HG03175 (cell line): Measurements from ENCODE around the gene GOLGA6D.
"Not testable (repeated sequence)": the region's sequence is repeated elsewhere in the genome, so short reads cannot be mapped to it uniquely, and the experiment has no call there.

Experiments used
- ATAC-seq: cut with Tn5 transposase; IDR thresholded peaks from one replicate; pipeline ENCODE4 v1.9.1; 2021; ENCODE audit warnings: mild to moderate bottlenecking, moderate library complexity; ENCODE audit not compliant: unreplicated experiment

GOLGA6D gene

GRCh38 chr15:75284152-75284551 is 1.5 kb downstream of the GOLGA6D start:
- not testable (repeated sequence) for ATAC-seq

DNA sequence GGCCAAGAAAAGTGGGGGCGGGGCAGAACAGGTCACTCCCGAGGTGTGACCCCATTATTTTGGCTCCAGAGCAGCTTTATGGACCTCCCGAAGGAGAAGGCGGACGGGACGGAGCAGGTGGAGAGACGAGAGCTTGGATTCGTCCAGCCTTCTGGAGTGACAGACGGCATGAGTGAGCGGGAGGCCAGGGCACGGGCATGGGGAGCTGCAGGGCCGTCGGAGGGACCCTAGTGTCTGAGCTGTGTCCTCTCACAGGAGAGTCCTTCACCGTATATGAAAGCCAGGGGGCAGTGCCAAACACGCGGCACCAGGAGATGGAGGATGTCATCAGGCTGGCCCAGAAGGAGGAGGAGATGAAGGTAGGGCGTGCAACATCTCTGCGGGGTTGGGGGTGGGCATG is 11.0 kb downstream of the GOLGA6D start:
- not testable (repeated sequence) for ATAC-seq

- ATAC-seq: not testable (repeated sequence)
Measured at GRCh38 chr15:75298541-75299310, 16.1 kb downstream of the GOLGA6D start.

DNA sequence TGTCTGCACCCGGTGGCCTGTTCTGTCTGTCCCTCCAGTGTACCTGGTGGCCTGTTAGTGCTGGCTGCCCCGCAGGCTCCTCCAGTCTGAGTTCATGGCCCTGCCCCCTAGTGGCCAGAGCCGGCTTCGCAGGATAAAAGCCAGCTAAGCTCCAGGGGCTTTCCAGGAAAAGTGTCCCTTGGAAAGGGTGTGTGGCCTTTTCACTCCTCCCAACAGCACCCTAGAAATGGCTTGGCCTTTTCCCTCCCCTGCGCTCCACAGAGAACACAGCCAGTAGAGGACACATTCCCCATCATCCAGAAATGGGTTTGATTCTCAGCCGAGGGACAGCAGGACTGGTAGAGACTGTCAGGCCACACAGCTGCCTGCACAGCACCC is 16.7 kb downstream of the GOLGA6D start:
- ATAC-seq: not testable (repeated sequence)

DNA sequence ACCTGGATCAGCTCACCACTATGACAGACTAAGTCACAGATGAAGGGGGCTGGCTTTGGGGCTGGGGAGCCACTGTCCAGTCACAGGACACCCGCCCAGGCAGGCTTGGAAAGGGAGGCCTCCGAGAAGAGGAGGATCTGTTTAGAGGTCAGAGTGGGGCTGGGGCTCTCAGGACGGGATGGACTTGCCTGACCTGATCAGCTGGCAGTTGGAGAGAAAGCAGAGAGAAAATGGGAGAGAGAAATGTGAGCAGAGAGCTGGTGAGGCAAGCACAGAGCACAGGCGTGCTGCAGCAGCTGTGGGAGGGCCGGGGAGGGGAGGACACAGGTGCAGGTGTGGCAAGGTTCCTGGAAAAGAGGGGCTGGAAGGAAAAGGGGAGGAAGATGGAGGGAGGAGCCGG is 17.4 kb downstream of the GOLGA6D start:
- not testable (repeated sequence) for ATAC-seq

GRCh38 chr15:75302318-75302717 is 19.7 kb downstream of the GOLGA6D start:
- no peak for ATAC-seq

GRCh38 chr15:75302753-75303152 is 20.1 kb downstream of the GOLGA6D start:
- ATAC-seq: not testable (repeated sequence)

DNA sequence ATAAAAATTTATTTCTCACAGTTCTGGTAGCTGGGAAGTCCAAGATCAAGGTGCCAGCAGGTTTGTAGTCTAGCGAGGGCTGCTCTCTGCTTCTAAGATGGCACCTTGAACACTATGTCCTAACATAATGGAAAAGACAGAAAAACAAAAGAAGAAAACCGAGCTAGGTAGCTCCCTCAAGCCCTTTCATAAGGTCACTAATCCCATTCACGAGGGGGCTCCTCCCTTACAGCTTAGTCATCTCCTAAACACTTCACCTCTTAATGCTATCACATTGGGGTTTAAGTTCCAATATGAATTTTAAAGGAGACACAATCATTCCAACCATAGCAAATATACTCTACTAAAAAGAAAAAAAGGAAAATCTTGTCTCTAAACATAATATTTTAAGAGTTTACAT is 23.6 kb downstream of the GOLGA6D start:
- ATAC-seq: no peak

DNA sequence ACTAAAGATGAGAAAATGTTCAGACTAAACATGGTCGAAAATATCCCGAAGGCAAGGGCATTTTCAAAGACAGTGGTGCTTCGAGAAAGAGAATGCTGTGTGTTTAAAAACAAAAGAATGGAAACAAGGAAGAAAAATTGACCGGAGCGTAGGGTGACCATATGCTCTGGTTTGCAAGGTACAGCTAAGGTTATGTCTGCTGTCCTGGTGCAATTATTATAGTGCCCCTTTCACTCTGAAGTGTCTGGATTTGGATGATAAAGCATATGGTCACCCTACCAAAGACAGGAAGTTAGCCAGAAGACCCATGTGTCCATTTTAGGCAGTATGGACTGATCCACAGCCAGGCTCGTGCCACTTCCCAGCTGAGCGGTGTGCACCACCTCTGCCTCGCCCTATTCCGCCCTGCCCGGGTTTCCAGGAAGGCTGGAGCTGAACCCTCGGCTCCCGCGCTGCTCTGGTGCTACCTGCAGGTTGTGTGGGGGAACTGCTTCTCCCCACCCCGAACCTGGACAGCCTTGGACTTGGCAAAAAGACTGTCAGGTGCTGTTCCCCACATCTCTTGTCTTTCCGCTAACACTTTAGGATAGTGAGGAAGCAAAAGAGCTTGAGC is 25.2 kb downstream of the GOLGA6D start:
- ATAC-seq: no peak

DNA sequence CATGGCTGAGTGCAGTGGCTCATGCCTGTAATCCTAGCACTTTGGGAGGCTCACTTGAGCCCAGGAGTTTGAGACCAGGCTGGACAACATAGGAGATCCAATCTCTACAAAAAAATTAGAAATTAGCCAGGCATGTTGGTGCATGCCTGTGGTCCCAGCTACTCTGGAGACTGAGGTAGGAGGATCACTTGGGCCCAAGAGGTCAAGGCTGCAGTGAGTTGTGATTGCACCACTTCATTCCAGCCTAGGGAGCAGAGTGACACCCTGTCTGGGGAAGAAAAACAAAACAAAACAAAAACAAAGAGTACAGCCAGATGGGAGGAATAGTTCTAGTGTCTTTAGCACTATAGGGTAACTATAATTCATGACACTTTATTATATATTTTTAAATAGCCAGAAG is 27.1 kb downstream of the GOLGA6D start:
- no peak for ATAC-seq

DNA sequence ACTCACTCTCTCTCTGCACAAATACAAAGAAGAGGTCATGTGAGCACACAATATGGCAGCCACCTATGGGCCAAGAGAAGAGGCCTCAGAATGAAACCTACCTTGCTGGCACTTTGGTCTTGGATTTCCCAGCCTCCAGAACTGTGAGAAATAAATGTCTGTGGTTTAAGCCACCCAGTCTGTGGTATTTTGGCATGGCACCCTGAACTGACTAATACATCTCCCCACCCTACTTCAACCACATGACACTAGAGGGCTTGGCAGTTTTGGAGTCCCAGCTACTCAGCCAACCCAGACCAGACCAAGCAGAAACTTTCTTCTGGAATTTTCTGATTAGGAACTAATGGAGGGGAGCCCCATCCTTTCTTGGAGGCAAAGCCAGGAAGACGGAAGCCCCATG is 29.9 kb downstream of the GOLGA6D start:
- ATAC-seq: not testable (repeated sequence)

- no peak for ATAC-seq
Measured at GRCh38 chr15:75313116-75313845, 30.6 kb downstream of the GOLGA6D start.

DNA sequence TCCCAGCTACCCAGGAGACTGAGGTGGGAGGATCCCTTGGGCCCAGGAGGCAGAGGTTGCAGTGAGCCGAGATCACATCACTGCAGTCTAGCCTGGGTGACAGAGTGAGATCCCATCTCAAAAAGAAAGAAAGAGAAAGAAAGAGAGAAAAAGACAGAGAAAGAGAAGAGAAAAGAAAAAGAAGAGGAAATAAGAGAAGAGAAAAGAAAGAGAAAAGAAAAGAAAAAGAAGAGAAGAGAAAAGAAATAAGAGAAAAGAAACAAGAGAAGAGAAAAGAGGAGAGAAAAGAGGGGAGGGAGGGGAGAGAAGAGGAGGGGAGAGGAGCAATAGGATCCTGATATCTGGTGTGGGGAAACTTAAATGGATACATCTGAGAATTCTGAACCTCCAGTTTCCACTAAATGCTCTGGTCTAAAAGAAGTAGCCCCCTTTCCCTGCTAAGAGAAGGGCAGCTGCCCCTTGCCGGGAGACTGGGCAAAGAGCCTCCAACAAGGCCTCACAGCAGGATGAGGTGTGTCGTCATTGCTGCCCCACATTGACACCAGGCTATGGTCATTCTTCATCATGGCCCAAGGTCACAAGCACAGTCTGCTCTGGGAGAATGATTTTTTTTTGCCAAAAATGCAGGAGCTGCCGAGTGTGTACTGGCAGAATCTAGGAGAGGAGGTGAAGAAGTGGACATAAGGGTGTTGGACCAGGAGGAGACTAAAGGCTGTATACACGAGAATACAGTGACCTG is 32.1 kb downstream of the GOLGA6D start:
- ATAC-seq: no peak

DNA sequence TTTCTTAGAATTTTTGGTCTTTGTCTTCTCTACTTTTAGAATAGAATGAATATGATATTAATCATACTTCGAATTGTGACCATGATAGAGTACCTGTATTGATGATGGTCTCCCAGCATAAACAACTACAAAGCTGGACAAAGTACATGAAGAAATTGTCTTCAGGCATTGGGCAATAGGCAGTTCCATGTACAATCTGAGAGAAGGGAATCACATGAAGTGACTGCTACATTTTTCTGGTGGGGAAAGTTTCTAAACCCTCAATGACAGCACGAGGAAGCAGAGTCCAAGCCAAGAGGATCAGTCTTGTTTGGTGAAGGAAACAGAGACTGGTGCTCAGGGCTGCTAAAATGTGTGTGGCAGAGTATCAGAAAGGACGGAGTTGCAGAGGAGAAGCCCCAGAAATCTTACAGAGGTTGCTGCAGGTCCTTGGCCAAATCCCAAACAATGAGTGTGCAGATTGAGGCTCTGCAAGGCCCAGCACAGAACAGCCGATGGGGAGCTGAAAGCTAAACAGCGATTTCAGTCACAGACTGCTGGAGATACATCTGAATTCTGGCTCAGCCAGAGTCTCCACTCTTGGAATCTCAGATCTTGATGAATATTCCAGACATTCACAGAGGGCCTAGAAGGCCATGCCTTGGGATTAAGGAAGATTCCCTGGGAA is 36.7 kb downstream of the GOLGA6D start:
- ATAC-seq: not testable (repeated sequence)

DNA sequence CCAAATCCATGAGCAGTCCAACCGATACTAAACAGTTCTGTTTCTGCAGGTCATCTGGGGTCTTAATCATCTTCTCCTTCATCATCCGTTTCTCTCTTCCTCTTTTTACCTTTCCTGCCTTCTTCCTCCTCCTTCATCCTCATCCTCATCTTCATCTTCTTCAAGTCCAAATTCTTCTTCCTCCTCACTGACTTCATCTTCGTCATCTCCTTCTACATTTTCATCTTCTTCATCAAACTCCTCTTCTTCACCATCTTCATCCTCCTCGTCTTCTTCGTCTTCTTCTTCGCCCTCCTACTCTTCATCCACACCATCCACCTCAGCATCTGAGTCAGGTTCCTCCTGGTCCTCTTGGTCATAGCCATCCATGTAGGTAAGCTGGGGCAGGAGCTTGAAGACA is 39.1 kb downstream of the GOLGA6D start:
- no peak for ATAC-seq

- no peak for ATAC-seq
Measured at GRCh38 chr15:75325922-75326321, 43.3 kb downstream of the GOLGA6D start.

GRCh38 chr15:75327005-75327404 is 44.4 kb downstream of the GOLGA6D start:
- ATAC-seq: no peak

DNA sequence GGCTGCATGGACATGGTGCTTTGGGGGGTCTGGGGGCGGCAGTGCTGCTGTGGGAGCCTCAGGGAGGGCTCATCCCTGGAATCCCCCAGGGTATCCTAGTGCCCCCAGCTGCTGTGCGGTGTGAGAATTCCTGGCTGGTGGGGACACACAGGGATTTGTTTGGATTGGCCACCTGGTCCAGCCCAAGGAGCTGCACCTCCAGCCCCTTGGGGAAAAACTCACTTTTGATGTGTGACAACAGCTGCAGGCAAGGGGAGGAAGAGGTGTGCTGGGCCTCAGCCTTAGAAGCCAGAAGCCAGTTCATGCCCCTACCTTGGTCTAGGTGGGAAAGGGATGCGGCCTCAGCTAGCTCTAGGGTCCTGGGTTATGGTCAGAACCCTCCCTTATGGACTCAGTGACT is 44.9 kb downstream of the GOLGA6D start:
- no peak for ATAC-seq

GRCh38 chr15:75328493-75329314 is 46.1 kb downstream of the GOLGA6D start:
- no peak for ATAC-seq

DNA sequence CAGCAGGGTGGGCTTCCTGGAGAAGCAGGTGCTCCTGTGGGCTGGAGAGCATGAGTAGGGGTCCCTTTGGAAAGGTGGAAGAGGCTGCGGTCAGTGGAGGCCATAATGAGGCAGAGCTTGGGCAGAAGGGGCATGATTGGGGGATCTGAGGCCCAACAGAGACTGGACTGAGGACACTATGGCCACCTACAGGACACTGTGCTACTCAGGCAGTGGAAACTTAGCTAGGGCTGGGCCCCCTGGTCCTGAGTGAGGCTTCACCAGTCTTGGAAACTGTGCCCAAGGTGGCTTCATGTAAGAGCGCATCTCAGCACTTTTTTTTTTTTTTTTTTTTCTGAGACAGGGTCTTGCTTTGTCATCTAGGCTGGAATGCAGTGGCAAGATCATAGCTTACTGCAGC is 46.9 kb downstream of the GOLGA6D start:
- ATAC-seq: no peak
